ENCODE results near the gene DOCK3.
"Not testable (repeated sequence)": the region's sequence is repeated elsewhere in the genome, so short reads cannot be mapped to it uniquely, and the experiment has no call there.

DOCK3 gene

GRCh38 chr3:51375571-51375970 is 700.8 kb downstream of the DOCK3 start:
- DNase-seq = no peak

DNA sequence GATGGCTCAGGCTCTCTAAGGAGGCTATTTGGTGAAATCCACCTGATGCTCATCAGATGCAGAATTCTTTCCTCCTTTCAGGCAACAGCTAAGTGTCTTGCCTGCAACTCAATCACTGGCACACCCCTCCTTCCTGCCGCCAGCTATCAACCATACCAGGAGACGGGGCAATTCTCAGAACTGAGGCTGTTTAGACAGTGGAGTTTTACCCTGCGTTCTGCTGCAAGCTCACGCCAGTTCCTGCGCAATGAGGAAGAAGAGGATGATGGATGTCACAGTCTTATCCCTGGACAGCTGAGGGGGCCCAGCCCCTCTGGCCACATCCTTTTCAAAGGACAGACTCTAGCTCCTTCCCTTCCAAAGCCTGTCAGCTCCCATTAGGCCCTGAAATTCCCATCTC is 703.3 kb downstream of the DOCK3 start:
- DNase-seq = no peak

- DNase-seq = no peak
Observed at GRCh38 chr3:51378726-51379125, 704.0 kb downstream of the DOCK3 start.

GRCh38 chr3:51379301-51379700 is 704.6 kb downstream of the DOCK3 start:
- DNase-seq = no peak

- no peak for DNase-seq
Observed at GRCh38 chr3:51379746-51380455, 705.2 kb downstream of the DOCK3 start.

DNA sequence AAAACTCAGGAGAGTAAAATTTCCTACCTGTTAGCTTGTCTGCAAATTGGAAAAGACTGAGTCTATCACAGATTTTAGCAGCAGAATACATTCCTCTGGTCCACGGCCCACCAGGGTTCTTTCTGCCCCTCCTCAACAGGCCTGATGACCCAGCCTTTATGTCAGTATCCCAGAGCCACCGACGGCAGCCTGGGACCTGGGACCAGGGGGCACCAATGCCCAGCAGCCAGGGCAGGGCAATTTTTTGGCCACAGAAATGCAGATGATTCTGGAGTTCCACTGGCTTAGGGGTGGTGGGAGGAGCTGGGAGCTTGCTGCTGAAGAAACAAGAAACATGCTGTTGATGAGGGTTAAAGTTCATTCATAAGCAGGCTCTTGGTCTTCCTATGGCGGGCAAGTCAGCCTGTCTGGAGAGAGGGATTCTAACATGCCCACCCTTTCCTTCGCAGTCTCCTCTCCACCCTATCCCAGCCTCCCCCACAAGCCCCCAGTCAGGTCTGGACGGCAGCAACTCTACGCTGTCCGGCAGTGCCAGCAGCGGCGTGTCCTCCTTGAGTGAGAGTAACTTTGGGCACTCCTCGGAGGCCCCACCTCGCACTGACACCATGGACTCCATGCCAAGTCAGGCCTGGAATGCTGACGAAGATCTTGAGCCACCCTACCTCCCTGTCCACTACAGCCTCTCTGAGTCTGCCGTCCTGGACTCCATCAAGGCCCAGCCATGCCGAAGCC is 706.0 kb downstream of the DOCK3 start:
- DNase-seq = no peak

DNA sequence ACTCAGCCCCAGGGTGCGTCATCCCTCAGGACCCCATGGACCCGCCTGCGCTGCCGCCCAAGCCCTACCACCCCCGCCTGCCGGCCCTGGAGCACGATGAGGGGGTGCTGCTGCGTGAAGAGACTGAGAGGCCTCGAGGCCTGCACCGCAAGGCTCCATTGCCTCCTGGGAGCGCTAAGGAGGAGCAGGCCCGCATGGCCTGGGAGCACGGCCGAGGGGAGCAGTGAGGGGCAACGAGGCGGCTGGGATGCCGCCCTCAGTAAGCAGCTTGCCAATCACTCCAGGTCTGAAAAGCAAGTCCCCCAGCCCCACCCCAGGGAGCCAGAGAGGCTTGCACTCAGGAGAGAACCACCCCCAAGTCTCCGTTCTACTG is 706.6 kb downstream of the DOCK3 start:
- DNase-seq = no peak

GRCh38 chr3:51382076-51382745 is 707.5 kb downstream of the DOCK3 start:
- DNase-seq = no peak

DNA sequence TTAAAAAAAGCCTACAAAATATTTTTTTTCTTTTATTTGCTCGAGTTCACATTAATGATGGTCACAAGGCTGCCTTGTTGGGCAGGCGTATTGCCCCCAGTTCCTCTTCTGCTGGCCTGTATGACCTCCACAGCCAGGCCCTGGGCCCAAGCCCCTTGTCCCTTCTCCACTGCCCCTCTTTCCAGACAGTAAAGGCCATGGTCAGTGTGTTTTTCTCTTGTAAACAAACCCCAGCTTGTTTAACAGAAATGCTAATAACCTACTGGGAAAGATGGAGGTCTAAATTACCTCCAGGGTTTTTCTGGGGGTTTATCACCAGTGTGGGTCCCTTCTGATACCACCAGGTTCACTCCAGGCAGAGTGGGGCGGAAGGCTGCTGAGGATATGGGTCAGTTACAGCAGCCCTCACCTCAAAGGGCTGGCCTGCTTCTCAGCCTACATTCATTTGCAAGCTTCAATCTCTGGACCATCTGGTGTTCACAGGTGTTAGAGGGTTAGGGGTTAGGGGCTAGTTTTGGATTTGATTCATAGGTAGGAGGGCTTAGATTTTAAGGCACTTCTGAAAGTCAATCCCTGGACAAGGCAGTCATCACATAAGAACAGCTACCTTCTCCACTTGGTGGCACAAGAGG is 708.3 kb downstream of the DOCK3 start:
- no peak for DNase-seq

DNA sequence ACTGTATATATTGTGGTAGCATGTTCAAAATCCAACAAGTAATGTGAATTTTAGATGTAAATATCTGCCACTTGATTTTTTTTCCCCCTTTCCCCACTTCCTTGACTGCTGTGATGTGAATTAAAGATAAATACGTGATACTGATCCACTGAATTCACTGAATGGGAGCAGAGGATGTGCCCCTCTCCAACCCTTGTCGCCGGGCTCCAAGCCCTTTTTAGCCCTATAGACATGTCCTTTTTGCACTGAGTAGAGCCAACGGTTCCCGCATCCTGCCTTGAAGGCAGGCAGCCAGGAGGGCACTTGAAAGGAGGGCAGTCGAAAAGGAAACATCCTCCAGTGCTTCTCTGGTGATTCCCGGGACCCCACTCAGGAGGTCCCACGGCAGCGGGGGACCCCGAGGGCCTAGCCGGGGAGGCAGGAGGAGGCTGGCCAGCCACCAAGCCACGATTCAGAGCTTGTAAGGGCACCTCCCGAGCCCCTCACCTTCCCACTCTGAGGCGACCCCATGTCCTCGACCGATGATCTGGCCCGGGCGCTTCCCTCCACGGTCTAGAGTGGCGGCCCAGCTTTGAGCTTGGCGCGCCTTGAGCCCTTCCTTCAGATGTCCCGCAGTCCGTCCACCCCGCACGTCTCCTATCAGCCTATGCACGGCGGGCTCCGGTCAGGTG is 709.5 kb downstream of the DOCK3 start:
- no peak for DNase-seq

GRCh38 chr3:51384726-51385473 is 710.2 kb downstream of the DOCK3 start, which contains the start of gene MANF:
Gene MANF, plus strand, starts transcription at chr3:51385291. Its CDS starts 52 bp downstream, at chr3:51385343.
- peak; percentile 86 for DNase-seq

GRCh38 chr3:51385621-51386091 is 710.9 kb downstream of the DOCK3 start:
- DNase-seq = no peak

DNA sequence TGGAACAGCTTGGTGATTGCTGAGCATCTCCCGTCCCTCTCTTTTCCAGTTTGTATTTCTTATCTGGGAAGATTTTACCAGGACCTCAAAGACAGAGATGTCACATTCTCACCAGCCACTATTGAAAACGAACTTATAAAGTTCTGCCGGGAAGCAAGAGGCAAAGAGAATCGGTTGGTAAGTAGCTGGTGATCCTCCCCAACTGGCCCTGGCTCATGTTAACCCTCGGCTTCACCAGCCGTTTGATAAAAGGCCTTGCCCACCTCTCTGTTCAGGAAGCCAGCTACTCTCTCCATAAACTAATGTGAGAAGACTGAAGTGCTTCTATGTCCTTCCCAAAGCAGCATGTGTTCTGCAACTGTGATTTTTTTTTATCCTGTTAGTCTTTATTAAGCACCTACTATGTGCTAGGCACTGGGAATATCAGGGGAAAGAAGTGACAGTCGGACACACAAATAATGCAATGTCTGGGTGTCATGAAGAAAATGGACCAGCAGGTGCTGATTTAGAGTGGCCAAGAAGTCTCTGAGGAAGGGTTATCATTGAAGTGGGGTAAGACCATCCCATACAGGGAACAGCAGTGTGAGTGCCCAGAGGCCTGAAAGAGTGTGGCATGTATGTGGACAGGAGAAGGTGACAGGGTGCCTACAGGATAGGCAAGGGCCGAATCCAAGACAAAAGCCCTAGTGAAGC is 711.6 kb downstream of the DOCK3 start:
- DNase-seq = no peak

- DNase-seq = no peak
Observed at GRCh38 chr3:51386852-51387229, 712.1 kb downstream of the DOCK3 start.

GRCh38 chr3:51387281-51387680 is 712.6 kb downstream of the DOCK3 start:
- not testable (repeated sequence) for DNase-seq

GRCh38 chr3:51388286-51389029 is 713.7 kb downstream of the DOCK3 start:
- no peak for DNase-seq

DNA sequence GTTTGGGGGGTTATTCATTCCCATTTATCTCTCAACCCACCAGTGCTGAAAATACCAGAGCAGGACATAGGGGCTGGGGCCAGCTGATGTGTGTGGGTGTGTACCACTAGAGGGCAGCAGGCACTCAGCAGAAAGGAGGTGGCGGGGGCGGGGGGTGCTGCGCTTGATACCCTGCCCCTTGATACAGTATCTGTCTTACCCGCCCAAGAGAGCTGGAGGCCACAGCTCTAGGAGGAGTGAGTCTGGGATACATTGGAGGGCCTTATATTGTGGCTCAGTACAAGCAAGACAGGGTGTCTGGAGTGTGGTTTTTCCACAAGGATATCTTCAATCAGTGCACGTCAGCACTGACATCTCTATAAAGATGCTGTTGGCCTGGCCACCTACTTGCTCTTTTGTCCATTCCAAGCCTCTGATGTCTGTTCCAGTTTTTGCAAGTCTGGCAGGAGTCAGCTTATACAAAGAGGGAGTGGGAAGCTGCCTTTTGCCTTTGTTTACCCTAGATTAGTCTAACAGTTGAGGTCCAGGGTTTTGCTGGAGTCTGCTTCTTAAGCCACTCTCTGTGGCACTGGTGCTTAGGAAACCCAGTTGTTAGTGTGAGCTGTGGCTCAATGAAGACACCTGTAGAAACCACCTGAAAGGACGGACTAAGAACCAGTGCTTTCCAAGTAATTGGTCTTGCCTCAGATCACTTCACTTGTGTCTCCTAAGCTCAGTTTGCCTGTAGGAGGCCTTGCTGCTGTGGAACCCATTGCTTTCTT is 714.9 kb downstream of the DOCK3 start:
- DNase-seq = no peak

DNA sequence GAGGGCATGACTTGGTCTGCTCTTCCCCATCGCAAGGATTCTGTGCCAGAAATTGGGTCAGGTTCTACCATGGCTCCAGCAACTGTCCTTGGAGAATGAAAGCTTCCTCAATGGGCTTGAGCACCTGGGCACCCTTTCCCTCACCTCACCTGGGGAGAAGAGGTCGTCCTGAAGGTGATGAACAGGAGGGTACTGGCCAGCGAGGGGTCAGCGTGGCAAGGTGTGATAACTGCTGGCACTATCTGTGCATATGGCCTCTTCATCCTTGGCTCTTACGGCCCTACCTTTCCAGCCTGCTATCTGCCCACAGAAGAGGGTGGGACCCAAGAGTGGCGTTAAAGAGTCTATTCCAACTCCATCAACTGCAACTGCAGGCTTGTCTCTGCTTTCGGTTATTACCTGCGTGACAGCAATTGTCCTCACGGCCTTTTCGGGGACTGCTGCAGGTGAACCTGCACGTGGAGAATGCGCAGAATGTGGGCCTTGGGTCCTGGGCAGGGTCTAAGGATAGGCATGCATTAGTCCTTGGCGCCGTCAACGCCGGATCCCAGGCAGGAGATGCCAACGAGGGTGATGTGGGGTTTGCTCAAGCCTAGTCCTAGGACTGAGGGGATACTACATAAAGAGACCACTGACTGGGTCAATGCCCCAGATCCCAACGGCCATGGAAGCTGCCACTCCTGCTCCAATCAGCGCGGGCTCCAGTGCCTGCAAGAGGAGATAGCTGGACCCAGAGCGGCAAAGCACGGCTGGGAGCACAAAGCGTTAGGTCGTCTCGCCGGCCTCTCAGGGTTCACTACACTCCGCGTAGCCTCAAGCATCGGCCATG is 715.7 kb downstream of the DOCK3 start:
- no peak for DNase-seq

DNA sequence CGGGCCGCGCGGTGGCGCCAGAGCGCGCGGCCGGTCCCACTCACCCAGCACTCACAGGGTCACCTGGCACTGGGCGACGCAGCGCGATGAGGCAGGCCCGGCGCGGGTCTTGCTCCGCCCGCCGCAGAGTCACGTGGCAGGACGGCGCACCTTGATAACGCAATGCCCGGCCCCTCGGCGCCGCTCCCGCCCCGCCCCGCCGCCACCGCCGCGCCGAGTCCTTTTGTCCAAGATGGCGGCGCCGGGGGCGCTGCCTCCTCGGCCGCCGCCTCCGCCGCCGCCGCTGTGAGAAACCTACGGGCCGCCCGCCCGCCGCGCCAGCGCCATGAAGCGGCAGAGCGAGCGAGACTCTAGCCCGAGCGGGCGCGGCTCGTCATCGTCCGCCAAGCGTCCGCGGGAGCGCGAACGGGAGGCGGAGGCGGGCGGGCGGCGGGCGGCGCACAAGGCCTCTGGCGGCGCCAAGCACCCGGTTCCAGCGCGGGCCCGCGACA is 716.4 kb downstream of the DOCK3 start, which contains the start of gene RBM15B:
TSS of gene RBM15B (plus strand) at position 211 of the 491 bp plus-strand sequence. CDS start at position 326, 115 bp downstream.
- peak; percentile 80 for DNase-seq
